Choroid plexus epithelial cell (primary cell): ENCODE measurements around the gene FMN1.

Experiments
- DNase-seq: peaks from one replicate; pipeline ENCODE4 v3.0.0-alpha.2; 2010; ENCODE audit warnings: low read depth
- H3K4me3 ChIP-seq: 2 replicates; pipeline ENCODE4 v1.5.1; 2011; ENCODE audit warnings: low read depth, mild to moderate bottlenecking, control low read depth, low read length, moderate library complexity
- TF ChIP-seq, protein P1 (sequence below): conservative IDR thresholded peaks from 2 replicates; pipeline ENCODE4 v1.5.1; 2011; ENCODE audit warnings: low read depth, mild to moderate bottlenecking, control low read depth, inconsistent platforms, low read length, moderate library complexity

Gene FMN1

DNA sequence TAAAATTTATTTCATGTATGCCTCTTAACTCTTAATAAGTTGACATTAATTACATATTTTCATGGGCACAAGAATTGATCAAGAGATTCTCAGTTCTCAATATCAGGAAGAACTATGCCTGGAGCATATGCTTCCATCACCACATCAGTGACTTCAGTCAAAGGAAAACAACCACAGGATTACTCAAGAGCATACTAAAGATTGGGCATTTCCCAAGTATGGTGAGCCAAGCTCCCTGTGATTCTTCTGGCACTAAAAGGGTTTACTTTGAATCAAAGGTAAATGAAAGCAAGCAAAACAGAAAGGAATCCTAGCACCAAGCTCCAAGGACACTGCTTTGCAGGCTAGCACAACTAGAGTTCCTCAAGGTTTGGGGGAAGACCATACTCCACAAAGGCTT is 44.6 kb downstream of the FMN1 start:
- TF ChIP-seq, protein P1, sequence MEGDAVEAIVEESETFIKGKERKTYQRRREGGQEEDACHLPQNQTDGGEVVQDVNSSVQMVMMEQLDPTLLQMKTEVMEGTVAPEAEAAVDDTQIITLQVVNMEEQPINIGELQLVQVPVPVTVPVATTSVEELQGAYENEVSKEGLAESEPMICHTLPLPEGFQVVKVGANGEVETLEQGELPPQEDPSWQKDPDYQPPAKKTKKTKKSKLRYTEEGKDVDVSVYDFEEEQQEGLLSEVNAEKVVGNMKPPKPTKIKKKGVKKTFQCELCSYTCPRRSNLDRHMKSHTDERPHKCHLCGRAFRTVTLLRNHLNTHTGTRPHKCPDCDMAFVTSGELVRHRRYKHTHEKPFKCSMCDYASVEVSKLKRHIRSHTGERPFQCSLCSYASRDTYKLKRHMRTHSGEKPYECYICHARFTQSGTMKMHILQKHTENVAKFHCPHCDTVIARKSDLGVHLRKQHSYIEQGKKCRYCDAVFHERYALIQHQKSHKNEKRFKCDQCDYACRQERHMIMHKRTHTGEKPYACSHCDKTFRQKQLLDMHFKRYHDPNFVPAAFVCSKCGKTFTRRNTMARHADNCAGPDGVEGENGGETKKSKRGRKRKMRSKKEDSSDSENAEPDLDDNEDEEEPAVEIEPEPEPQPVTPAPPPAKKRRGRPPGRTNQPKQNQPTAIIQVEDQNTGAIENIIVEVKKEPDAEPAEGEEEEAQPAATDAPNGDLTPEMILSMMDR = no peak
- peak; percentile 64 for DNase-seq
- H3K4me3 ChIP-seq = no peak overlapping the region

DNA sequence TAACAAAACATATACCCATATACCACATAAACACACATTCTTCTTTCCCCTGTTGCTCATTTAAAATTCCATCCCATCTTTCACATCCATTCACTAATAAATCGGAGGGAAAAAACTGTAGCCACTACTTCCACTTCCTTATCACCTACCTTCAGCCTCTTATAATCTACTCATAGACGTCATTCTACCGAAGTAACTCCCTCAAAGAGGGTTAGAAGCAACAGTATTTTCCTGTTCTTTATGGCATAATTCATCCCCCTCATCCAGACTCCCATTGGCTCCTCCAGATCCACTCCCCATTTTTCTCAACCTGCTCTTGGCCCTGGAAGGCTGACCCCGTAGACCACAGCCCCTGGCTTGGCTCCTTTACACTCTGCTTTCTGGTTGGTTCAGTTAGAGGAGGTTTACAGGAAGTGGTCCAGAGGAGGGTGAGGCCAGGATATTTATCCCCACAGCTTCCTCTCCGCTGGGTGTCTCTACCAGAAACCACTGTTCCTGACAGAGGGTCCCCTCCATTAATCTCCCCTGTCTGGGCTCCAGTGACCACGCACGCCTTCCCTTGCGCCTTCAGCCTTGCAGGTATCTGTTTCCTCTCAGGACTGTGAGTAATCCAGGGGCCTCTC is 46.3 kb downstream of the FMN1 start:
- DNase-seq = no peak
- no peak overlapping the region for H3K4me3 ChIP-seq

DNA sequence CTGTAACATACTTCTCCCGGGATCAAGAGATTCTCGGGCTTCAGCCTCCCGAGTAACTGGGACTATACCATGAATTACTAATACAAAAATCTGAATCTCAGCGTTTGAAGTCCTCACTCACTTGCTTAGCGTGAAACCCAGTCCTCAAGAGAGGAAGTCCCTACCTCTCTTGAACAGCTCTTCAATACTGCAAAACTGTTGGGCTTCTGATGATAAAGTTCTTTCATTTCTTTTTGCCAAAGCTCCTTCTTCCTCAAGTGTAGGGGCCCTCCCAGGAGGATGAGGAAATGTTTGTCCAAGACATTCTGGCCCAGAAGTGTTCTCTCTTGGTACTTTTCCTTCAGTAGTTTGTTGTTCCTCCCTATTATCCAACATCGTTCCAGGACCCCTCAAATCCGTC is 48.5 kb downstream of the FMN1 start:
- TF ChIP-seq, protein P1 = no peak
- DNase-seq = no peak
- H3K4me3 ChIP-seq = no peak overlapping the region

More for the DNA sequence above, 46.3 kb downstream of the FMN1 start:
- TF ChIP-seq, protein P1 = no peak

DNA sequence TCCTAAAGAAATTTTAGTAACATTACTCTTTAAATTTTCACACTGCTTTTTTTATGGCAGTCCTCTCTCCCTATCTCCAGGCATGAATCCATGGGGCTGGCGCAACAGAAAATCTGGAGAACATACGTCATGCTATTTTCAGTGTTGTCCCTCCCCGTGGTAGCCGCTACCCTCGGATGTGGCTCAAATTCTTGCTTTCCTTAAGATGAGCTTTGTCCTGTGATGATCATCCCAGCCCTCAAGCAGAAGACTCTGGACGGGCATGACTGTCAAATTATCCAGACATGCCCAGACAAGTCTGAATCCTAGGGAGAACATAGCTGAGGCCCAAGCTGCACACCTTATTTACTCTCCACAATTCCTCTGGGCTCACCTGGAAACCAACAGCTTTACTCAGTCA is 49.1 kb downstream of the FMN1 start:
- H3K4me3 ChIP-seq = no peak overlapping the region
- no peak for DNase-seq
- TF ChIP-seq, protein P1 = no peak

DNA sequence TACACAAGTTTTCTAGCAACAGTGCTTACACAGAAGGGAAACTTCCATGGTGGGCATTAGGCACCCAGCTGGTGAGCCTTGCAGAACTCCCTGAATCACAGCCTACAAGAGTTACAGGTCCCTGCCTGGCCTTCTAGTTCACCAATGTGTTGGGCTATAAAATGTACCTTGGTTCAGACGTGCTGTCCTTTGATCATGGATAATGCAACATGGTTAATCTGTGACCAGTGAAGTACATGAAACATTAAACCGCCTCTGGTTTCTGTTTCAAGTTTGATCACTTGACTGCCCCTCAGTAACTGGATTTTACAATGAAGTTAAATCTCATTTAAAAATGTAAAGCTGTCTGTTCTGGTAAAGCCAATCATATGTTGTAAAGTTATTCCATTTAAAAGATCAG is 51.8 kb downstream of the FMN1 start:
- DNase-seq = no peak
- H3K4me3 ChIP-seq = no peak overlapping the region
- TF ChIP-seq, protein P1 = no peak

DNA sequence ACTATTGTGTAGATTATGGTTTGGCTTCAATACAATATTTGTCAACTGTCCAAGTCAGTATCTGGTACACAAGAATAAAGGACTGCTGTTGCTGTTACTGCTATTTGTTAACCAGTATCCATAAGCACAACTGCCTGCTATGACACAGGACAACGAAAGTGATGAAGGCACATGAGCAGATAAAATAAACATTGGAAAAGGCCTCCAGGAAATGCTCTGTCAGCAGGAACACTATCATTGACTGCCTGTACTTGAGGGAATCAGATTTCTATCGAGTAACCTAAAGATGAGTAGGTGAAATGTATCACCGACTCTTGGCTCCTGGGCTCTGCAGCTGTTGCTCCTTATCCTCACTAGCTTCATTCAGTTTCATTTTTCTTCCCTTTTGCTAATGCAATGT is 56.5 kb downstream of the FMN1 start:
- TF ChIP-seq, protein P1 = no peak
- no peak overlapping the region for H3K4me3 ChIP-seq
- DNase-seq = peak; percentile 34

DNA sequence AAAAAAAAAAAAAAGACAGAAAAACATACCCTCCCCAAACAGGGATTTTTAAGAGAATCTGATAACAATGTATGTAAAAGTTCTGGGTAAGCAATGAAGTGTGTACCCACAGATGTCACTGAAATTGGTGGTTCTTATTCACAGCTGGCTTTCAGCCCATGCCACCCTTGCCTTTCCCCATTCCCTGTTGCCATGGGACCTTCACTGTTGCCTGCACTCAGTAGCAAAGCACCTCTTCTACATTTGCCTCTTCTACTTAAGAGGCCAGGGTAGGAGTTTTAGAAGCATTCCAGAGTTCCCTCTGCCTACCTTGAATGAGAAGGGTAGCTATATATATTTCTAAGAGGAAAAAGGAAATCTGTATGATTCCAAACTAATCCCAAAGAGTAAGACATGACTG is 57.4 kb downstream of the FMN1 start:
- TF ChIP-seq, protein P1 = no peak
- DNase-seq = no peak
- no peak overlapping the region for H3K4me3 ChIP-seq
